Vagina (tissue), 2 donors: Measurements from ENCODE around the gene ADD3.

Source experiments
- POLR2A ChIP-seq, 2 donors: fragments of 450-650 bp; IDR thresholded peaks; one replicate each; pipeline ENCODE4 v1.6.1; 2017; ENCODE audit warnings: antibody characterized with exemption in 2 of 2, mild to moderate bottlenecking in 2 of 2, moderate library complexity in 2 of 2
- POLR2AphosphoS5 ChIP-seq, 2 donors: sonication (generic); formaldehyde crosslinking; IDR thresholded peaks; one replicate each; pipeline ENCODE4 v1.9.0; 2017; ENCODE audit warnings: antibody characterized with exemption in 2 of 2, mild to moderate bottlenecking in 2 of 2, low read depth in 1 of 2; ENCODE audit not compliant: insufficient read depth in 1 of 2
- TF ChIP-seq, protein P1 (sequence below), 3 experiments: fragments of 450-650 bp in 2 of 3; fragments of 200-600 bp in 1 of 3; sonication (generic) in 1 of 3; IDR thresholded peaks; one replicate each; pipeline ENCODE4 v1.5.1; 2017 to 2019; ENCODE audit warnings: antibody characterized with exemption in 3 of 3, mild to moderate bottlenecking in 2 of 3, moderate library complexity in 2 of 3

- TF ChIP-seq, protein P1, sequence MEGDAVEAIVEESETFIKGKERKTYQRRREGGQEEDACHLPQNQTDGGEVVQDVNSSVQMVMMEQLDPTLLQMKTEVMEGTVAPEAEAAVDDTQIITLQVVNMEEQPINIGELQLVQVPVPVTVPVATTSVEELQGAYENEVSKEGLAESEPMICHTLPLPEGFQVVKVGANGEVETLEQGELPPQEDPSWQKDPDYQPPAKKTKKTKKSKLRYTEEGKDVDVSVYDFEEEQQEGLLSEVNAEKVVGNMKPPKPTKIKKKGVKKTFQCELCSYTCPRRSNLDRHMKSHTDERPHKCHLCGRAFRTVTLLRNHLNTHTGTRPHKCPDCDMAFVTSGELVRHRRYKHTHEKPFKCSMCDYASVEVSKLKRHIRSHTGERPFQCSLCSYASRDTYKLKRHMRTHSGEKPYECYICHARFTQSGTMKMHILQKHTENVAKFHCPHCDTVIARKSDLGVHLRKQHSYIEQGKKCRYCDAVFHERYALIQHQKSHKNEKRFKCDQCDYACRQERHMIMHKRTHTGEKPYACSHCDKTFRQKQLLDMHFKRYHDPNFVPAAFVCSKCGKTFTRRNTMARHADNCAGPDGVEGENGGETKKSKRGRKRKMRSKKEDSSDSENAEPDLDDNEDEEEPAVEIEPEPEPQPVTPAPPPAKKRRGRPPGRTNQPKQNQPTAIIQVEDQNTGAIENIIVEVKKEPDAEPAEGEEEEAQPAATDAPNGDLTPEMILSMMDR (IDR thresholded peaks at IDR 0.05), result no peak
- TF ChIP-seq POLR2A (IDR thresholded peaks at IDR 0.05), result no peak
- no peak for TF ChIP-seq POLR2AphosphoS5 (IDR thresholded peaks at IDR 0.05; ENCODE audit: insufficient read depth in 1 of 2, low read depth in 1 of 2)
These were observed 166.4 kb downstream of the ADD3 start for GRCh38 chr10:110174201-110174600.
